ENCODE results near the gene IVD.
A peak's percentile ranks its signal among the peaks of the same experiment; 100 is the strongest.

IVD gene

GRCh38 chr15:40405501-40406381 lies at the start of gene IVD:
IVD (plus strand) TSS chr15:40405795; CDS start chr15:40405828, 33 bp downstream.
- peak; percentile 100 for ATAC-seq
- TF ChIP-seq GLIS3 (CRISPR knock-in tag; IDR thresholded peaks at IDR 0.05): no peak

DNA sequence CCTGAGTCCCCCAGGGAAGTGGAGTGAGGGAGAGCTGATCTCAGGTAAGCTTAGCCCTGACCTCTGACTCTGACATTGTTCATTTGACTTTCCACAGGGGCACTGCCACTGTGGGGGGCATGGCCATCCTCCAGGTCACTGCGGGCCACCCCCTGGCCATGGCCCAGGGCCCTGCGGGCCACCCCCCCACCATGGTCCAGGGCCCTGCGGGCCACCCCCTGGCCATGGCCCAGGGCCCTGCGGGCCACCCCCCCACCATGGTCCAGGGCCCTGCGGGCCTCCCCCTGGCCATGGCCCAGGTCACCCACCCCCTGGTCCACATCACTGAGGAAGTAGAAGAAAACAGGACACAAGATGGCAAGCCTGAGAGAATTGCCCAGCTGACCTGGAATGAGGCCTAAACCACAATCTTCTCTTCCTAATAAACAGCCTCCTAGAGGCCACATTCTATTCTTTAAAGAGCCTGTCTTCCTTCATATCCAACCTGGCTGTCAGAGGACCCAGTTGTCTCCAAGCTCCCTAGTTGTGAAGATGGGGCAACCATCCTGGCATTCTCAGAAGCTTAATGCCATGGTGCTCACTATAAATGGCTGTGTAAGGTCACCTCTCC lies 49.5 kb upstream of the IVD start:
- no peak for TF ChIP-seq TSHZ2 (CRISPR knock-in tag; IDR thresholded peaks at IDR 0.05)
- no peak for TF ChIP-seq ZNF565 (CRISPR knock-in tag; conservative IDR thresholded peaks at IDR 0.05; ENCODE audit: low read depth)
- no peak for TF ChIP-seq SNAI2 (CRISPR knock-in tag; IDR thresholded peaks at IDR 0.05)
- no peak for TF ChIP-seq ZNF8 (CRISPR knock-in tag; IDR thresholded peaks at IDR 0.05)
- TF ChIP-seq BACH2 (CRISPR knock-in tag; IDR thresholded peaks at IDR 0.05; ENCODE audit: borderline replicate concordance): no peak
- TF ChIP-seq TOX (CRISPR knock-in tag; IDR thresholded peaks at IDR 0.05; ENCODE audit: borderline replicate concordance): no peak
- no peak for TF ChIP-seq GLIS3 (CRISPR knock-in tag; IDR thresholded peaks at IDR 0.05)
- TF ChIP-seq RARB (CRISPR knock-in tag; IDR thresholded peaks at IDR 0.05): no peak
- ATAC-seq: no peak

- TF ChIP-seq ZNF70 (CRISPR knock-in tag; IDR thresholded peaks at IDR 0.05) (no peak), ZFP3 (CRISPR knock-in tag; IDR thresholded peaks at IDR 0.05) (no peak), TOX (CRISPR knock-in tag; IDR thresholded peaks at IDR 0.05; ENCODE audit: borderline replicate concordance) (no peak), ZC3H10 (CRISPR knock-in tag; IDR thresholded peaks at IDR 0.05) (no peak), BACH2 (CRISPR knock-in tag; IDR thresholded peaks at IDR 0.05; ENCODE audit: borderline replicate concordance) (no peak), SNAI2 (CRISPR knock-in tag; IDR thresholded peaks at IDR 0.05) (no peak), ESRRG (CRISPR knock-in tag; IDR thresholded peaks at IDR 0.05) (no peak)
- ATAC-seq: no peak
Observed at GRCh38 chr15:40357246-40357645, 48.3 kb upstream of the IVD start.

- peak; percentile 87 for ATAC-seq
- no peak for TF ChIP-seq PPARA (CRISPR knock-in tag; IDR thresholded peaks at IDR 0.05; ENCODE audit: borderline replicate concordance)
- TF ChIP-seq ARNTL (CRISPR knock-in tag; IDR thresholded peaks at IDR 0.05; ENCODE audit: borderline replicate concordance, low read depth): no peak
- TF ChIP-seq ZNF70 (CRISPR knock-in tag; IDR thresholded peaks at IDR 0.05): peak; percentile 14; the same call in 1 of the 2 replicates
- 0 out of 2 replicates have a peak, but pooled peaks have one; percentile 66 for TF ChIP-seq SNAI2 (CRISPR knock-in tag; IDR thresholded peaks at IDR 0.05)
Observed at GRCh38 chr15:40357723-40358470, 47.7 kb upstream of the IVD start, which contains the start of gene DISP2. DISP2 (plus strand) TSS chr15:40358219; CDS start chr15:40358322, 103 bp downstream.

- TF ChIP-seq ZNF70 (CRISPR knock-in tag; IDR thresholded peaks at IDR 0.05) (no peak), POU6F1 (CRISPR knock-in tag; IDR thresholded peaks at IDR 0.05; ENCODE audit: borderline replicate concordance, low read depth) (no peak), TOX (CRISPR knock-in tag; IDR thresholded peaks at IDR 0.05; ENCODE audit: borderline replicate concordance) (no peak), CSDC2 (CRISPR knock-in tag; IDR thresholded peaks at IDR 0.05) (no peak), ZNF8 (CRISPR knock-in tag; IDR thresholded peaks at IDR 0.05) (no peak), TCF4 (CRISPR knock-in tag; IDR thresholded peaks at IDR 0.05; ENCODE audit: borderline replicate concordance) (no peak), BACH2 (CRISPR knock-in tag; IDR thresholded peaks at IDR 0.05; ENCODE audit: borderline replicate concordance) (no peak), ISL1 (CRISPR knock-in tag; IDR thresholded peaks at IDR 0.05) (no peak), ZNF565 (CRISPR knock-in tag; conservative IDR thresholded peaks at IDR 0.05; ENCODE audit: low read depth) (no peak), ZFP3 (CRISPR knock-in tag; IDR thresholded peaks at IDR 0.05) (no peak), RARB (CRISPR knock-in tag; IDR thresholded peaks at IDR 0.05) (no peak)
- TF ChIP-seq, protein P1, sequence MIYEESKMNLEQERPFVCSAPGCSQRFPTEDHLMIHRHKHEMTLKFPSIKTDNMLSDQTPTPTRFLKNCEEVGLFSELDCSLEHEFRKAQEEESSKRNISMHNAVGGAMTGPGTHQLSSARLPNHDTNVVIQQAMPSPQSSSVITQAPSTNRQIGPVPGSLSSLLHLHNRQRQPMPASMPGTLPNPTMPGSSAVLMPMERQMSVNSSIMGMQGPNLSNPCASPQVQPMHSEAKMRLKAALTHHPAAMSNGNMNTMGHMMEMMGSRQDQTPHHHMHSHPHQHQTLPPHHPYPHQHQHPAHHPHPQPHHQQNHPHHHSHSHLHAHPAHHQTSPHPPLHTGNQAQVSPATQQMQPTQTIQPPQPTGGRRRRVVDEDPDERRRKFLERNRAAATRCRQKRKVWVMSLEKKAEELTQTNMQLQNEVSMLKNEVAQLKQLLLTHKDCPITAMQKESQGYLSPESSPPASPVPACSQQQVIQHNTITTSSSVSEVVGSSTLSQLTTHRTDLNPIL (CRISPR knock-in tag; IDR thresholded peaks at IDR 0.05; ENCODE audit: low read depth): no peak
- ATAC-seq: no peak
Observed at GRCh38 chr15:40358471-40359353, 46.9 kb upstream of the IVD start.
